HEK293T (cell line): ENCODE results near the gene SLC36A3.

ENCODE experiments used
- ARNT ChIP-seq: fragments of 450-650 bp; IDR thresholded peaks from 2 replicates; pipeline ENCODE4 v1.6.1; 2017; ENCODE audit warnings: mild to moderate bottlenecking
- CTBP1 ChIP-seq: fragments of 450-650 bp; IDR thresholded peaks from 2 replicates; pipeline ENCODE4 v1.6.1; 2016; ENCODE audit warnings: borderline replicate concordance
- ELF4 ChIP-seq: fragments of 450-650 bp; IDR thresholded peaks from 2 replicates; pipeline ENCODE4 v1.6.1; 2017; ENCODE audit warnings: antibody characterized with exemption
- FOXK2 ChIP-seq: fragments of 450-650 bp; IDR thresholded peaks from 2 replicates; pipeline ENCODE4 v1.6.1; 2016; ENCODE audit warnings: mild to moderate bottlenecking
- FOXM1 ChIP-seq: fragments of 450-650 bp; IDR thresholded peaks from 2 replicates; pipeline ENCODE4 v1.6.1; 2017; ENCODE audit warnings: mild to moderate bottlenecking, borderline replicate concordance
- HDGF ChIP-seq: fragments of 450-650 bp; IDR thresholded peaks from 2 replicates; pipeline ENCODE4 v1.6.1; 2017; ENCODE audit warnings: antibody characterized with exemption, borderline replicate concordance
- NFRKB ChIP-seq: fragments of 450-650 bp; IDR thresholded peaks from 2 replicates; pipeline ENCODE4 v1.6.1; 2016; ENCODE audit warnings: mild to moderate bottlenecking, moderate library complexity
- SP1 ChIP-seq: fragments of 450-650 bp; IDR thresholded peaks from 2 replicates; pipeline ENCODE4 v1.6.1; 2017
- TARDBP ChIP-seq: fragments of 450-650 bp; IDR thresholded peaks from 2 replicates; pipeline ENCODE4 v1.6.1; 2016

- TF ChIP-seq SP1 (no peak), ELF4 (no peak), FOXM1 (no peak), NFRKB (no peak), ARNT (no peak), FOXK2 (no peak), TARDBP (no peak), CTBP1 (no peak), HDGF (no peak)
These were observed 6.6 kb downstream of the SLC36A3 start for GRCh38 chr5:151296974-151297373.
